ENCODE data around the gene IGFBP7.

DNA sequence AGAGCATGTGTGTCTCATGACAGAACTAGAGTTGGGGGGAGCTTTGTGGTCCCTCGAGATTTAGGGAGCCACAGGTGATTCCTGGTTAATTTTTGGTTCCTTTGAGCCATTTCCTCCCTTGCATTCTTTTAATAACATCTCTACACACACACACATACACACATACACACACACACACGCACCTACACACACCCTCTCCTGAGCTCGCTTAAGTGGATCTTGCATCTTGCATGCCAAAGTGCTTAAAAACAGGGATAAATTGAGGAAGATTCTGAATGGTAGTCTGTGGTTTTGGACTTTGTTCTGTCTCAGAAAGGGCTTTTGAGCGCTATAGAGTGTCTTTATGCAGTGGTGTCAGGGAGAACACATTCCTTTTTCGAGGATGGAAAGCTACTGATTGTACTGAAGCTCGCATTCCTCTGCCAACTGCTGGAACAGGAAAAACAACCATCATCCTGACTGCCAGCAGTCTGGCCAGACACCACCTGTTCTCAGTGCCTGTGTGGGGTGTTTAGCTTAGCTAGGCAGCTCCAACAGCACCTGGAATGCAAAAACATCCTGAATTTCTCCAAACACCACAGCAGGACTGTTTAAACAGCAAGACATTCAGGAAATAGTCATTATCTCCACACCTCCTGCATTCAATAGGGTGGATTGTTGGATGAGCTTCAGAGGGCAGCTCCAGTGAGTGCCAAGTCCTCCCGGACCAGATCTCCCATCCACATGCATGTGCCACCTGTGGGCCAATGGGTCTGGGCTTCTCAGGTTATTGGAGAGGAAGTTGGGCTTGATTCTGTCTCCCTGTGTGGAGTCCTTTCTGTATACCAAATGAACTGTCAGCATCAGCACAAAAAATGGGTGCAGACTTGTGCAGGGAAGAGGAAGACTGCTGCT is 21.9 kb upstream of the IGFBP7 start:
- TF ChIP-seq, protein P1, sequence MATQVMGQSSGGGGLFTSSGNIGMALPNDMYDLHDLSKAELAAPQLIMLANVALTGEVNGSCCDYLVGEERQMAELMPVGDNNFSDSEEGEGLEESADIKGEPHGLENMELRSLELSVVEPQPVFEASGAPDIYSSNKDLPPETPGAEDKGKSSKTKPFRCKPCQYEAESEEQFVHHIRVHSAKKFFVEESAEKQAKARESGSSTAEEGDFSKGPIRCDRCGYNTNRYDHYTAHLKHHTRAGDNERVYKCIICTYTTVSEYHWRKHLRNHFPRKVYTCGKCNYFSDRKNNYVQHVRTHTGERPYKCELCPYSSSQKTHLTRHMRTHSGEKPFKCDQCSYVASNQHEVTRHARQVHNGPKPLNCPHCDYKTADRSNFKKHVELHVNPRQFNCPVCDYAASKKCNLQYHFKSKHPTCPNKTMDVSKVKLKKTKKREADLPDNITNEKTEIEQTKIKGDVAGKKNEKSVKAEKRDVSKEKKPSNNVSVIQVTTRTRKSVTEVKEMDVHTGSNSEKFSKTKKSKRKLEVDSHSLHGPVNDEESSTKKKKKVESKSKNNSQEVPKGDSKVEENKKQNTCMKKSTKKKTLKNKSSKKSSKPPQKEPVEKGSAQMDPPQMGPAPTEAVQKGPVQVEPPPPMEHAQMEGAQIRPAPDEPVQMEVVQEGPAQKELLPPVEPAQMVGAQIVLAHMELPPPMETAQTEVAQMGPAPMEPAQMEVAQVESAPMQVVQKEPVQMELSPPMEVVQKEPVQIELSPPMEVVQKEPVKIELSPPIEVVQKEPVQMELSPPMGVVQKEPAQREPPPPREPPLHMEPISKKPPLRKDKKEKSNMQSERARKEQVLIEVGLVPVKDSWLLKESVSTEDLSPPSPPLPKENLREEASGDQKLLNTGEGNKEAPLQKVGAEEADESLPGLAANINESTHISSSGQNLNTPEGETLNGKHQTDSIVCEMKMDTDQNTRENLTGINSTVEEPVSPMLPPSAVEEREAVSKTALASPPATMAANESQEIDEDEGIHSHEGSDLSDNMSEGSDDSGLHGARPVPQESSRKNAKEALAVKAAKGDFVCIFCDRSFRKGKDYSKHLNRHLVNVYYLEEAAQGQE (IDR thresholded peaks at IDR 0.05): no peak
- TF ChIP-seq, protein P2, sequence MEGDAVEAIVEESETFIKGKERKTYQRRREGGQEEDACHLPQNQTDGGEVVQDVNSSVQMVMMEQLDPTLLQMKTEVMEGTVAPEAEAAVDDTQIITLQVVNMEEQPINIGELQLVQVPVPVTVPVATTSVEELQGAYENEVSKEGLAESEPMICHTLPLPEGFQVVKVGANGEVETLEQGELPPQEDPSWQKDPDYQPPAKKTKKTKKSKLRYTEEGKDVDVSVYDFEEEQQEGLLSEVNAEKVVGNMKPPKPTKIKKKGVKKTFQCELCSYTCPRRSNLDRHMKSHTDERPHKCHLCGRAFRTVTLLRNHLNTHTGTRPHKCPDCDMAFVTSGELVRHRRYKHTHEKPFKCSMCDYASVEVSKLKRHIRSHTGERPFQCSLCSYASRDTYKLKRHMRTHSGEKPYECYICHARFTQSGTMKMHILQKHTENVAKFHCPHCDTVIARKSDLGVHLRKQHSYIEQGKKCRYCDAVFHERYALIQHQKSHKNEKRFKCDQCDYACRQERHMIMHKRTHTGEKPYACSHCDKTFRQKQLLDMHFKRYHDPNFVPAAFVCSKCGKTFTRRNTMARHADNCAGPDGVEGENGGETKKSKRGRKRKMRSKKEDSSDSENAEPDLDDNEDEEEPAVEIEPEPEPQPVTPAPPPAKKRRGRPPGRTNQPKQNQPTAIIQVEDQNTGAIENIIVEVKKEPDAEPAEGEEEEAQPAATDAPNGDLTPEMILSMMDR (IDR thresholded peaks at IDR 0.05; ENCODE audit: low read depth, low read length, missing input control): no peak
- TF ChIP-seq TAF1 (conservative IDR thresholded peaks at IDR 0.05): no peak

Data from liver (tissue), 3 donors.